ENCODE measurements around the gene DRICH1.
"Not testable (repeated sequence)": the region's sequence is repeated elsewhere in the genome, so short reads cannot be mapped to it uniquely, and the experiment has no call there.

Gene DRICH1

DNA sequence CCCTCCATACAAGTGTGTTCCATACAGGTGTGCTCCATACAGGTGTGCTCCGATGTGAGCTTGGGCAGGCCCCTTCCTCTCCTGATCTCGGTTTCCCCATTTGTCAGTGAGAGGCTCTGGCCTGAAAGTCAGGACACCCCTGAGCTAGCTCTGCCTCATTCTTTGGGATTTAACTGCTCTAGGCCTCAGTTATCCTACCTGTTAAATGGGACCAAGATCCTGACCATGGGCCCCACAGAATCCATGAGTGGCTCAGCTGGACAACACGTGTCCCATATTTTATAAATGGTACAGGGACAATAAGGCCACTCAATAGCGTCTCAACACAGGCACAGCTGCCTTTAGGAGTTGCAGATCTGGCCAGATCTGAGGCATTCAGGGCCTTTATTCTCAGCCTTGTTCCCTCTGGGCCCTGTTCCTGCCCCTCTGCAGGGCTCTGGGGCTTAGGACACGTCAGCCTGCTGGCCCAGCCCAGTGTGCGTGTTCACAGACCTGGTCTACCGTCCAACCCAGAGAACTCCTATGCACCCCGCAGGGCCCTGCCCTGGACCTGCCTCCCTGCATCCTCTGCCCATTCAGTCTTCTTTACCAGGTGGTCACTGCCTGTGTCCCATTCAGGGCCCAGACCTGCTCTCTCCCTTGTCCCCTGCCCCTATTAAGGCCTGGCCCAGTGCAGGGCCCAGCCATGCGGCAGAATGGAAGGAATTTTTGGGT is 33.2 kb downstream of the DRICH1 start:
- DNase-seq (ENCODE audit: low spot score): no peak

DNA sequence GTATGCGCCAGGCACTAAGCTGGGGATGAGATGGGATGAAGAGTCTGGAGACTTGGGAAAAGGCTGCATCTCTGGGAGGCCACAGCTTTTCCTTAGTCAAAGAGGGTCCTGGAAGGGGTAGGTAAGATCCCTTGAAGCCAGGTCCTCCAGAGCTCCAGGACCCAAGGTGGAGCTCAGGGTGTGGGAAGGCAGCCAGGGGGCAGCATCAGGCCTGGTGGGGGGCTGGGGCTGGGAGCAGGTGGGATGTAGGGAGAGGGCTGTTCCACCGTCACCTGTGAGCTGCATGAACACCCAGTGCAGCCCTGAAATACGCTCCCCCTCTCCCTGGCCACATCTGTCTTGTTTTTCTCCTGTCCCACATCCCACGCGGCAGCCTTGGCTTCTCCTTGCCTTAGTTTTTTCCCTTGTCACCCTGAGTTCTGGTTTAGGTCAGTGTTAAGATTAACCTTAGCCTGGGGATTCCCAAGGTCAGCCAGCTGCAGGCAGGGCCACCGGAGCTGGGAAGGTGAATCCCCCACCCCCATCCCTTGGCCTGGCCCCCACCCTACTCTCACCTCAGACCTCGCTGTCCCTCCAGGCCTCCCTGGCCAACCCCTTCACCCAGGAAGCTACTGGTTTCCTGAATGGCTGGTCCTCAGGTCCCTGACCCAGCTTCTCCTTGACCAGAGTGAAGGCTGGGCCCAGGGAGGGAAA is 34.4 kb downstream of the DRICH1 start:
- not testable (repeated sequence) for DNase-seq (ENCODE audit: low spot score)

DNA sequence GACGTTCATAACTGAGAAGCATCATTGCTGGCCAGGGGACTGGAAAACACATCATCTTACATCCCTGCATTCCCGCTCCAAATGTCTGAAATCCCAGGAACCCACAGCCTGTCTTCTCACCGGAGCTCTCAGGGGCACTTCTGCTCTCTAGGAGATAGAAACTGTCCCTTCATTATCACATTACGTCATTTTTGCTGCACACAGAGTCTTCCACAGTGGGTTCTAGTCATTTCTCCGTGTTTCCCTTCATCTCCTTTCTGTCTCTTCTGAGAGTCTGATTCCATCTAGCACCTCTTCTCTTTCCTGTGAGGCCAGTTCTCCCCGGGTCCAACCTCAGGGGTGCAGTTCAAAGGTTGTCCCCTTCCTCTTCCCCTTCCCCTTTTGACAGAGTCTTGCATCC is 36.2 kb downstream of the DRICH1 start:
- not testable (repeated sequence) for DNase-seq (ENCODE audit: low spot score)

DNA sequence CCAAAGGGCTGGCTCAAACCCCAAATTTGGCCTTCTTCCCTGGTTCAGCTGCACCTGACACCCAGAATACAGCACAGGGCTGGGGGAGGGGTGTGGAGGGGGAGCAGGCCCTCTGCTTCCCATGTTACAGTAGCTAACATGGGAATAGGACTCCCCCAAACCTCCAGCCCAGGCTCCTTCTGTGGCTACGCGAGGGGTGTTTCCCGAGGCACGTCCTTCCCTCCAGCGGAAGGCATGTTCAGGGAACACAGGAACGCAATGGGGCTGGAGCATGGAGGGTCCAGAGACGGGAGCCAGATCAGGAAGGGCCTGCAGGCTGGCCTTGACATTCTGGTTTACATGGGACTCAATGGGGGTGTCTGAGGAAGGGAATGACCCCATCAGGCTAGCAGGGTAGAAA is 40.3 kb downstream of the DRICH1 start:
- DNase-seq (ENCODE audit: low spot score): no peak

DNA sequence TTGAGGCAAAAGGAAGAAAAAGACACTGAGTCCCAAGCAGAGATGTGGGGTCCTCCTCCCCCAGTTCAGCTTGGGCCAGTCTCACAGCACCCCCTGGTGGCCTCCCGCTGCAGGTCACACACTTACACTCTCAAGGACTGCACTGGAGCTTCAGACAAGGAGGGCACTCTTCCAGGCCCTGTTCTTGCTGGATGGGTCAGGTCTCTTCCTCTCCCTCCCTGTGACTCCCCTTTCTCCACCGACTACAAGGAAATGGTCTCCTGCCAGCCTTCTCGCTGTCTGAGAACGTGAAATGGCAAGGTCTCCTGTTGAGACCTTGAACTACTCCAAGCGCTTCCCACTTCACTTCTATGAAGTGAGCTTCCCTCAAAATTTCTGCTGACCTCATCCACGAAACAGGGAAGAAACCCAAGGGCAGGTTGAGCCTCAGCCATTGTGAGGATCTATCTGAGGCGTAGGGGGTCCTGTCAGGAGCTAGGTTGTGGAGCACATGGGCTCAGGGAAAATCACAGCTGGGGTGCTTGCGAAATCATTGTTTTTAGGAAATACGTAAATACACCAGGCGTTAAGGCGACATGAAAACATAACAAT is 40.8 kb downstream of the DRICH1 start:
- peak; percentile 59 for DNase-seq (ENCODE audit: low spot score)

DNA sequence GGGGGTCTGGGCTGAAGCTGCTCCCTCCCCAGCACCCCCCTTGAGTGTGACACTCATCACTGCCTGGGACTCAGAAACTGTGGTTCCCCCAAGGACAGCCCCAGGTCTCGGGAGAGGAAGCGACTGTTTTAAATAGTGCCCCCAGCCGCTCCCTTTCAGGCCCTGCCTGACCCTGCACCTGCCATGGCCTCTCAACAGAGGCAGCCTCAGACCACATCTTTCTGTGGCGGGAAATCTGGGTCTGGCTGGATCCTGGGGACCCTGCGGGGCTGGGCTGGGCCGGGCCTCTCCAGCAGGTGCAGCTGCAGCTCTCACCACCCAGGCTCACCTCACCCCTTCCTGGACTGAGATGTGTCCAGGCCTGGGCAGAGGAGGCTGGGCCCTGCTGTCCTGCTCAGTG is 48.3 kb downstream of the DRICH1 start:
- no peak for DNase-seq (ENCODE audit: low spot score)

DNA sequence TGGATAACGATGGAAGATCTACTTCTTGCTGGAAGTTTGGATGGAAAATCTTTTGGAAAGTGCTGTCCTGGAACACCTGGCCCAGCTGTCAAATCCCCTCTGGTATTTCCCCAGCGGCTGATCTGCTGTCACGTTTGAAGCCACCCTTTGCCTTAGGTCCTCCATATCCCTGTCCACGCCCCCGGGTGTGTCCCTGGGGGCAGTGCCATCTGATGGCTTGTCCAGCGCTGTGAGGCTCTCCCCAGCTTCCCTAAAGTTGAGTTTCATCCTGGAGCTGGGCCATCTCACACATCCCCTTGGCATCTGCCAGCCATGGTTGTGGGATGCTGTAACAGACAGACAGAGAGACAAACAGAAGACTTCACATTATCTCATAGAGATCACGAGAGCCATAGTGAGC is 49.0 kb downstream of the DRICH1 start:
- DNase-seq (ENCODE audit: low spot score): no peak

DNA sequence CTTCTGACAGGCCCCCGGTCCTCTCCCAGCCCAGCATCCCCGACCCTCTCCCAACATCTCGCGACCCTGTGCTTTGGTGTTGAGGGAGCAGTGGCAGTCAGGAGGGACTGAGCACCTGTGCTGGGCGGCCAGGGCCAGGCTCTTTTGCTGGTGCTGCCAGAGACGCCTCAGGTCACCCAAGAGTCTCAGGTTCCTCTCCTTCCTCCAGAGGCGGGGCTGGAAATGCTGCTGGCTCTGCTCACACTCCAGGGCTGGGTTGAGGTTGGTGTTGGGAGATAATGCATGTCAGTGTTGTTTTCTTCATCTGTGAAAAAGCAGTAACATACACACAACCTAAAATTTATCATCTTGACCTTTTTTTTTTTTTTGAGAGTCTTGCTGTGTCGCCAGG is 50.9 kb downstream of the DRICH1 start:
- peak; percentile 43 for DNase-seq (ENCODE audit: low spot score)

DNA sequence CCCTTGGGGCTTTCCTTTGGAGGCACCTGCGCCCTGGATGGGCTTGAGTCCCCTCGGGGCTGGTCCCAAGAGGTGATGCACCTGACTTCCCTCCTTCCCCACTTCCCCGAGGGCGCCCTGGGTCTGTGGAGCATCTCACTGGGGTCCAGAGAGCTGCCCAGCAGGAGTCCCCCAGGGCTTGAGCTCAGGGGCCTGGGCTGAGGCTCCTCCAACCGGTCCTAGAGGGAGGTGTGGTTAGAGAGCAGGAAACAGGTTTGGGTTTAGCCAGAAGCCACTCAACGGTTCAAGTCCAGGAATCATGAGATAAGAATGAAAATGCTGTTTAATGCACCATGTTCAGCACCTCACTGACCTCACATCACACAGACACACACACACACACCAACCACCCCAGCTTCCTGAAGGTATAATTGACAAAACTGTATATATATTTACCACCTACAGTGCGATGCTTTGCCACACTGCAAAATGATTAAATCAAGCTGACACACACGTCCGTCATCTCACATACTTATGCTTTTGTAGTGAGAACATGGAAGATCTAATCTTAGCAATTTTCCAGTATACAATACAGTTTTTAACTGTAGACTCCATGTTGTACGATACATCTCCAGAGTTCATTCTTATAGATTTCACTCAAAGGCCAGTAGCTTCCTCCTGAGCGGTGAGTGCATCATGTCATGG is 51.4 kb downstream of the DRICH1 start:
- peak; percentile 21 for DNase-seq (ENCODE audit: low spot score)

DNA sequence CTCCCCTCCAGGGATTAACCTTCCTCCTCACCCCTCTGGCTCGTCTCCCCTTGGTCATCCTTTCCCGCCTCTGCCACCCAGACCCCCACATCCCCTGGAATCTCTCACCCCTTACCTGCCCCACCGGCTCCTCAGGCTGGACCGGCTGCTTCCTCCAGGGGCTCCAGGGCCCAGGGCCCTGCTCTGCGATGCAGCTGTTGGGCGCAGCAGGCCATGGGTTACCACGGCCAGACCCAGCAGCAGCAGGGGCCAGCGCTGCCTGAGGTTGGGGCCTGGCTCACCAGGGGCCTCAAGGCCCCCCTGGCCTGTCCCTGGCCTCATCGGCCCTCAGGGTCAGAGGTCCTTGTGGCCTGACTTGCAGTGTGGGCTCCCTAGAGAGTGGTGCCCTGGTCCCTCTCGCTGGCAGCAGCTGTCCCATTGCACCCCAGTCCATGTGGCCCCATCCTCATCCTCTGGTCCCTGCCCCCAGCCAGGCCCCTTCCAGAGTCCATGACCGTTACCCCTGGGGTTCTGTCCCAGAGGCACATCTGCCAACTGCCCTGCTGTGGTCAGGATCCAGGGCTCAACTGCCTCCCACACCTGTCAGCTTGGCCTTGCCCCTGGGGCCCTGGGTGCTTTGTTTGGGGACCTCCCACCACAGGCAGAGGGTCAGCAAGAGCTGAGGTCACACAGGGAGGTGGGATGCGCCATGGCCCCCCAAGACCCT is 52.1 kb downstream of the DRICH1 start, which contains the start of gene IGLL1:
Gene IGLL1 (minus strand): TSS at position 421 of the 706 bp plus-strand sequence. CDS start 100 bp downstream, at position 321.
- DNase-seq (ENCODE audit: low spot score): no peak

DNA sequence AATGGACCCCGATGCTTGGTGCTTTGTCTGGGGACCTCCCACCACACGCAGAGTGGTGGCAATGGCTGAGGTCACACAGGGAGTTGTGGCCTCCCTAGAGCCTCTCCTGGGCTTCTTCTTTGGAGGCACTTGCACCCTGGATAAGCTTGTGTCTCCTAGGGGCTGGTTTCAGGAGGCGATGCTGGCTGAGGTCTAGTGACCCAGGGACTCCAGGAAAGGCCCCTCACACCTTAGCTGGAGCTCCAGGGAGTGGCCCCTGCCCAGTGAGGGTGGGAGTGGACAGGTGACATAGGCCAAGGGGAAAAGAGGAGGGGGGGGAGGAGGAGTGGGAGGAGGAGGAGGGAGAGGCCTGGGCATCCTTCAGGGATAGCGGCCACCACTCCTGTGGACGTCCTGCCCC is 52.8 kb downstream of the DRICH1 start:
- no peak for DNase-seq (ENCODE audit: low spot score)

DNA sequence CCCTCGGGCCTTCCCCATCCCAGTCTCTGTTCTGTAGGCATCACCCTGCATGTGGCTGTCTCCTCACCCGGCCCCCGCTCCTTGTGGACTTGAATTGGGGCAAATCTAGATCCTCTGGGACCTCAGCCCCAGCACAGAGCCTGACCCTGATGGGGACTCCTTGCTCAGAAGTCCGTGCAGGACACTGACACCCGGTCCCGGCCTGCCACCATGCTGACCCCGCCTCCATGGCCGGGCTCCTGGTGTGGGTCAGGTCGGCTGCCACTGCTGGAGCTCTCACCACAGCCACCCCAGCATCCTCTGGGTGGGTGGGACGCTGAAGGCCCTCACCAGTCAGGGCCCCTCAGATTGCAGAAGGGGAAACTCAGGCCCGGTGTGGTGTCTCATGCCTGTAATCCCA is 53.8 kb downstream of the DRICH1 start:
- DNase-seq (ENCODE audit: low spot score): no peak

DNA sequence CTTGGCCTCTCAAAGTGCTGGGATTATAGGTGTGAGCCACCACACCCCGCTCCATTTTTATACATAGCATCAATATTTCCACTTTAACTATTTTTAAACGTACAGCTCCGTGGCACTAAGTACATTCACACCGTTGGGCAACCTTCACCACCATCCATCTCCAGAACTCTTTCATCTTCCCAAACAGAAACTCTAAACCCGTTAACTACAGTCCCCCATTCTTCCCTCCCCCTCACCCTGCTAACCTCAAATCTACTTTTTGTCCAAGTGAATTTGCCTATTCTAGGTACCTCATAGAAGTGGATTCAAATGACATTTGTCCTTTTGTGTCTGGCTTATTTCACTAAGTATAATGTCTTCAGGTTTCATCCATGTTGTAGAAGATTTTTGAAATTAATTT is 55.4 kb downstream of the DRICH1 start:
- no peak for DNase-seq (ENCODE audit: low spot score)

DNA sequence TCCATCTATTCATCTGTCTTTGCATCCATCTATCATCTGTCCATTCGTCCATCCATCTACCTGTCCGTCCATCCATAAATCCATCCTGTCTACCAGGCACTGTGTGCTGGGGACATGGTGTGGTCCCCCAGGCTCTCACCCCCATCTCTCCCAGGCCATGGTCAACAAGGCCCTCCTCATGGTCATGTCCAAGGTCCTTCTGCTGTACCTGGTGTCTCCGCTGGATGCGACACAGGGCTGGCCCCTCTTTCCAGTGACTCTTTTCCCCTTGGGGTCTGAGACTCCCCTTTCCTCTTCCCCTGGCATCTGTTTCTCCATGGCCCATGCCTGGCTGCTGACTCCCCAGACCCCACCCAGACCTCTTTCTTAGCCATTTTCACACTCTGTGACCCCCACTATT is 56.5 kb downstream of the DRICH1 start:
- DNase-seq (ENCODE audit: low spot score): no peak

DNA sequence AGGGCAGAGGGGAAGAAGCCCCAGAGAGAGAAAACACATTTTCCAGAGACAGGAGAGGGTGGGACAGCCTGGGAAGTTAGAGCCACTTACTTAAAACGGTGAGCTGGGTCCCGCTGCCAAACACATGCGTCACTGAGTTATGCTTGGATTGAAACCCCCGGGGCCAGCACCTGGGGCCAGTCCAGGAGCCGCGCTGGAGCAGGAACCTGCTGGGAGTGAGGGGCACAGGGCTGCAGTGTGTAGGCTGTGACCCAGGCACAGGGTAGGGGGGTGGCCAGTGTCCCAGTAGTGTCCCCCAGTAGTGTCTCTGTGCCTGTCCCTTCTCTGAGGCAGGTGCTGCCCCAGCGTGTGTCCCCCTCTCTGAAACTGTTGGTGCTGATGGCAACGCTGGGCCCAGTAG is 57.2 kb downstream of the DRICH1 start:
- DNase-seq (ENCODE audit: low spot score): no peak

DNA sequence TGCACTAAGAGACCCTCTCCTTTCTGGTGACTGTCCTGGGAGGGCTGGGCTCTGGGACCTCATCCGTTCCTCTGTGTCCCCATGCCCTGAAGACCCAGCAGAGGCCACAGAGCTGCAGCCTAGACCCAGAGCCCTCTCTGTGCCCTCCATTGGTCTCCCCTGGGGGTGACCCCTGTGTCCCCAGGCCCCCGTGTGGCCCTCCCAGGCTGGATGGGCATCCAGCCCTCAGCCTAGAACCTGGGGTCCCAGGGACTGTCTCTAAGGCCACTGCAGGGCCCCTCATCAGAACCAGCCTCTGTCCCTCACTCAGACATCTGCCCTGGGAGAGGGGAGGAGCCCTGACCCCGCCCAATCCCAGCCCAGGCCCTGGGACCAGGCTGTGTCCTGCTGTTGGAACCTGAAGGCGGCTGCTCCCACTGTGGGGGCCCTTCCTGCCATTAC is 57.7 kb downstream of the DRICH1 start:
- no peak for DNase-seq (ENCODE audit: low spot score)

DNA sequence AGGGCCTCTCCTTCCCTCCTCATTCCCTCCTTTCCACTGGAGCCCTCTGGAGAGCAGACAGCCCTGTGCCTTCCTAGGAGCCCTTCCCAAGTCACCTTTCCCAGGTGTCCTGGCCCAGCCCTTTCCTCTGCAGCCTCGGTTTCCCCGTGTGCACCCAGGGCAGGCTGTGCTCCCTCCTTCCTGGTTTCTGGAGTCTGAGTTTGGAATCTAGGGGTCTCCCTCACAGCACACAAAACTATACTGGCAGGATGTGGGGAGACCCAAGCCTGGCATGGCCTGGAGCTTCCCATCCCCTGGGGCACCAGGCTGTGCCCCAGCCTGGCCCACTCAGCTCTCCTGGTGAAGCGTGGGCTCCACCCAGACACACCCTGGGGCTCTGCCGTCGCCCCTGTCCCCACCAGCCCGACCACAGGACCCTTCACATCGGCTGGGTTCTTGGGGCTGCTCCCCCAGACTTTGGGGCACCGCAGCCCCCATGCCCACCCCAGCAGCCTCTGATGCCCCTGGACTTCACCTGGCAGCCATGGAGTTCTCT is 58.4 kb downstream of the DRICH1 start:
- not testable (repeated sequence) for DNase-seq (ENCODE audit: low spot score)

DNA sequence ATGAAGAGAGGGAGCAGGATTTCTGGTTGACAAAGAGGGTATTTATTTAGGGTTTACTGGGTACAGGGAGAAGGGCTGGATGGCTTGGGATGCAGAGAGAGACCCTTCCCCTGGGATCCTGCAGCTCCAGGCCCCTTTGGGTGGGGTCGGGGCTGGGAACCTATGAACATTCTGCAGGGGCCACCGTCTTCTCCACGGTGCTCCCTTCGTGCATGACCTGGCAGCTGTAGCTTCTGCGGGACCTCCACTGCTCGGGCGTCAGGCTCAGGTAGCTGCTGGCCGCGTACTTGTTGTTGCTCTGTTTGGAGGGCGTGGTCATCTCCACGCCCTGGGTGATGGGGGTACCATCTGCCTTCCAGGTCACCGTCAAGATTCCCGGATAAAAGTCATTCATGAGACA is 59.0 kb downstream of the DRICH1 start:
- DNase-seq (ENCODE audit: low spot score): not testable (repeated sequence)

DNA sequence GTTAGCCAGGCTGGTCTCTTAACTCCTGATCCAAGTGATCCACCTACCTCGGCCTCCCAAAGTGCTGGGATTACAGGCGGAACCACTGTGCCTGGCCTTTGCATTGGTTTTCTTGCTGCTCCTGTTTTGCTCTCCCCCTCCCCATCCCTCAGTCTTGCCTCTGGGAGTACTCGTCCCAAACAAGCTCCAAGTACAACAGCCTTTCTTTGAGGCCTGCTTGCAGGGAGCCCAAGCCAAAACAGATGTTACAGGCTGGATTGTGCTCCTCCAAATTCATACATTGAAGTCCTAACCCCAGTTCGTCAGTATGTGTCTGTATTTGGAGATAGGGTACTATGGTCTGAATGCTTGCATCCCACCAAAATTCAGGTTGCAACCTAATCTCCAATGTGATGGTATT is 60.6 kb downstream of the DRICH1 start:
- no peak for DNase-seq (ENCODE audit: low spot score)

DNA sequence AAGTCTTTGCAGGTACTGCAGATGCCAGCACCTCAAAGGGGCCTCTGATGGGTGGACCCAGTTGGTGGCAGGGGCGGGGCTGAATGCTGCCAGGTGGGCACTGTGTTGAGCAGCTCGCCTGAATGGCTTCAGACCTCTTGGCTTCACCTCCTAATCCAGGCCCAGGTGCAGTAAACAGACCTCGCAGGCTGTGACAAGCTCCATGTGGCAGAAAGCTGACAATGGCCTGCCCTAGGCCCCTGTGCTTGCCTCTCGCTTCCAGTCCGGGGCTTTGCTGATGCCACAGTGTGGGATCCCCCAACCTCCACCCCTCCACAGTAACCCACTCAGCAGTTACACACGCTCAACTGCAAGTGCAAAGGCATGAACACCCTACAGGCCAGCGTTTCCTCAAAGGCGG is 61.4 kb downstream of the DRICH1 start:
- no peak for DNase-seq (ENCODE audit: low spot score)

DNA sequence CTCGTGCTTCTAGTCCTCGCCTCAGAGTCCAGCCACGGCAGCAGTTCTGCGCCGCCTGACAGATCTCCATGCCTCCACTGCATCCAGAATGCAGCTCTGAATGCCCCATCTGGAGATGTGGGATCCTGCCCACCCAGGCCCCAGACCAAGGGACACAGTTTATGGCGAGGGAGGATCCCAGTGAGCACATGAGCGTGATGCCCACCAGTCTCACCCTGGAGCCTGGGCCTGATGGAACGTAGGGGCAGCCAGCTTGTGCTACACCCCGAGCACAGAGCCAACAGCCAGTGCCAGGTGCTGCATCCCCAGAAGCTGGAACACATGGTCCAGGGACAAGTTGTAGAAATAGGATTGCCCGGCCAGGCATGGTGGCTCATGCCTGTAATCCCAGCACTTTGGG is 62.4 kb downstream of the DRICH1 start:
- DNase-seq (ENCODE audit: low spot score): no peak

DNA sequence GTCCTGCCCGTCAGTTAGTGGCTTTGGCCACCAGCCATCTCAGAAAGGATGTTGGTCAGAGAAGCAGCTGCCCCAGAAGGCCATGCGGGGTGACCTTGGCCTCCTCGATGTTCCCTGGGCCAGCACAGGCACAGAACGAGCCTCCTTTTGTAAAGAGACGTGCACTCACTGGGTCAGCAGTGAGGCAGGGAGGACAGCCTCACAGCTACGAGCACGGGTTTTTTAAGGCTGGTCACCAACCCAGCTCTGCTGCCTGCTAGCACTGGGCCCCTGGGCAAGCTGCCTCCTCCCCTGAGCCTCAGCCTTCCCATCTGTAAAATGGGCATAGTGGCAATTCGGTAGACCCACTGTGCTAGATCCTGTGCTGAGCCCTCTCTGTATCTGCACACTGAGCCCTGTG is 62.8 kb downstream of the DRICH1 start:
- no peak for DNase-seq (ENCODE audit: low spot score)
